Measurements from ENCODE around the gene ATPAF1.
"Not testable (repeated sequence)": the region's sequence is repeated elsewhere in the genome, so short reads cannot be mapped to it uniquely, and the experiment has no call there.

ATPAF1 gene

DNA sequence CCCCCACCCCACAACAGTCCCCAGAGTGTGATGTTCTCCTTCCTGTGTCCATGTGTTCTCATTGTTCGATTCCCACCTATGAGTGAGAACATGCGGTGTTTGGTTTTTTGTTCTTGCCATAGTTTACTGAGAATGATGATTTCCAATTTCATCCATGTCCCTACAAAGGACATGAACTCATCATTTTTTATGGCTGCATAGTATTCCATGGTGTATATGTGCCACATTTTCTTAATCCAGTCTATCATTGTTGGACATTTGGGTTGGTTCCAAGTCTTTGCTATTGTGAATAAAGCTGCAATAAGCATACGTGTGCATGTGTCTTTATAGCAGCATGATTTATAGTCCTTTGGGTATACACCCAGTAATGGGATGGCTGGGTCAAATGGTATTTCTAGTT, 17.0 kb downstream of the ATPAF1 start:
- in situ Hi-C loops (cut with MboI; ENCODE audit: low sequenced_read_pairs), result not testable (repeated sequence)

DNA sequence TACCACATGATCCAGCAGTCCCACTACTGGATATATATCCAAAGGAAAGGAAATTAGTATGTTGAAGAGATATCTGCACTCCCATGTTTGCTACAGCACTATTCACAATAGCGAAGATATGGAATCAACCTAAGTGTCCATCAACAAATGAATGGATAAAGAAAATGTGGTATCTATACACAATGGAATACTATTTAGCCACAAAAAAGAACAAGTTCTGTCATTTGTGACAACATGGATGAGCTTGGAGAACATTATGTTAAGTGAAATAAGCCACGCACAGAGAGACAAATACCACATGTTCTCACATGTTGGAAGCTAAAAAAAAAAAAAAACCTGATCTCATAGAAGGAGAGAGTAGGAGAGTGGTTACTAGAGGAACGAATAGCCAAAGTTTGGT, 17.7 kb downstream of the ATPAF1 start:
- in situ Hi-C loops (cut with MboI; ENCODE audit: low sequenced_read_pairs), result no loop called here

GRCh38 chr1:46649764-46650163, 18.4 kb downstream of the ATPAF1 start:
- in situ Hi-C loops (cut with MboI; ENCODE audit: low sequenced_read_pairs), result no loop called here

GRCh38 chr1:46647611-46648010, 20.6 kb downstream of the ATPAF1 start:
- in situ Hi-C loops (cut with MboI; ENCODE audit: low sequenced_read_pairs), result no loop called here

GRCh38 chr1:46646844-46647243, 21.3 kb downstream of the ATPAF1 start:
- in situ Hi-C loops (cut with MboI; ENCODE audit: low sequenced_read_pairs), result no loop called here

- in situ Hi-C loops (cut with MboI; ENCODE audit: low sequenced_read_pairs), result no loop called here
Observed at GRCh38 chr1:46646331-46646730, 21.8 kb downstream of the ATPAF1 start.

DNA sequence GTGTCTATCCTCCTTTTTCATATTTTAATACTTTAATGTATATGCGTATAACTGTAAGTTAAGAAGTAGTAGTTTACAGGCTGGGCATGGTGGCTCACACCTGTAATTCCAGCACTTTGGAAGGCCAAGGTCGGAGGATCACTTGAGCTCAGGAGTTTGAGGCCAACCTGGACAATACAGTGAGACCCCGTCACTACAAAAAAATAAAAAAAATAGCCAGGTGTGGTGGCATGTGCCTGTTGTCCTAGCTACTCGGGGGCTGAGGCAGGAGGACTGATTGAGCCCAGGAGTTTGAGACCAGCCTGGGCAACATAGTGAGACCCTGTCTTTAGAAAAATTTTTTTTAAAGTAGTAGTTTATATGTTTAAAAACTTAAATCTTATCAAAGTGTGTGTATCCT, 22.3 kb downstream of the ATPAF1 start:
- in situ Hi-C loops (cut with MboI; ENCODE audit: low sequenced_read_pairs), result no loop called here

DNA sequence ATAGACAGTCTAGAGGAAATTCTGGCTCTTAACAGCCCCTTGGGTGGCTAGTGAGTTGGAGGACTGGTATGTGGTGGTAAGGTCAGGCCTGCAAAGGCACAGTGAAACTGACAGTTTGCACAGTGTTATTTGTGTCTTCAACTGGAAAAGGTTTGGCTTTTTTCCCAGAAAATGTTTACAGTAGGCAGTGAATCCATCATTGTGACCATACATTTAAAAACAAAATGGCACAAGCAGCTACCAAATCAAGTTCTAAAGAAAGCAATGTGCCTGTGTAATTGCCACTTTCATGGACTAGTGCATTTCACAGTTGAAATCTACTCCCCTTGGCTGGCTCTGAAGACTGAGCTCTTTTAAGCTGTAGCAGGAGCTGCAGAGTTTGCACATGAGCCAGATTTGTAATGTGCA, 24.8 kb downstream of the ATPAF1 start:
- in situ Hi-C loops (cut with MboI; ENCODE audit: low sequenced_read_pairs), result no loop called here

- in situ Hi-C loops (cut with MboI; ENCODE audit: low sequenced_read_pairs), result no loop called here
Observed at GRCh38 chr1:46642115-46642680, 26.0 kb downstream of the ATPAF1 start.

GRCh38 chr1:46639547-46639946, 28.6 kb downstream of the ATPAF1 start:
- in situ Hi-C loops (cut with MboI; ENCODE audit: low sequenced_read_pairs), result no loop called here

- in situ Hi-C loops (cut with MboI; ENCODE audit: low sequenced_read_pairs), result no loop called here
Observed at GRCh38 chr1:46638921-46639320, 29.2 kb downstream of the ATPAF1 start.

- in situ Hi-C loops (cut with MboI; ENCODE audit: low sequenced_read_pairs), result no loop called here
Observed at GRCh38 chr1:46637444-46638083, 30.6 kb downstream of the ATPAF1 start.

DNA sequence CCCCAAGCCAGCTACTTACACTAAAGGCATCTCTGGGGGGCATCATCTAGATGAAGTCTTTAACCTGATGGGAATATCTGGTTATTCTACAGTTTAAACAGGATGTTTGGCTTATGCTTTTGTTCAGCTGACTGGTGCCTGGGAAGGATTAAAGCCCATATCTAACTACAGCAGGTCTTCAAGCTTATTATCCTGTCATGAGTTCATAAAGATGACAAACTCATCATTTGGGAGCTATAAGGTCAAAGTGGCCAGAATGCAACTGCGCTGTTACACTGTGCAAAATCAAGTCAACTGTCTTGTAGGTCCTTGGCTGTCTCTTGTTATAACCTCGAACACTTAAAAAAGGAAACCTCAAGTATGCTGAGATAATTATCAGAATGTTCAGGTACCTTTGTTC, 33.0 kb downstream of the ATPAF1 start:
- in situ Hi-C loops (cut with MboI; ENCODE audit: low sequenced_read_pairs), result no loop called here

GRCh38 chr1:46630719-46631118, 37.4 kb downstream of the ATPAF1 start:
- in situ Hi-C loops (cut with MboI; ENCODE audit: low sequenced_read_pairs), result no loop called here

GRCh38 chr1:46623743-46624644, 44.2 kb downstream of the ATPAF1 start:
- in situ Hi-C loops (cut with MboI; ENCODE audit: low sequenced_read_pairs), result no loop called here

GRCh38 chr1:46622344-46622743, 45.8 kb downstream of the ATPAF1 start:
- in situ Hi-C loops (cut with MboI; ENCODE audit: low sequenced_read_pairs), result no loop called here

- in situ Hi-C loops (cut with MboI; ENCODE audit: low sequenced_read_pairs), result no loop called here
Observed at GRCh38 chr1:46621930-46622329, 46.2 kb downstream of the ATPAF1 start.

GRCh38 chr1:46619656-46620258, 48.4 kb downstream of the ATPAF1 start:
- in situ Hi-C loops (cut with MboI; ENCODE audit: low sequenced_read_pairs), result no loop called here

GRCh38 chr1:46618754-46619415, 49.3 kb downstream of the ATPAF1 start:
- in situ Hi-C loops (cut with MboI; ENCODE audit: low sequenced_read_pairs), result no loop called here

GRCh38 chr1:46617833-46618232, 50.3 kb downstream of the ATPAF1 start:
- in situ Hi-C loops (cut with MboI; ENCODE audit: low sequenced_read_pairs), result no loop called here

Measured in HL-60/S4 treated with phorbol 12-myristate 13-acetate at 8.2 ng/mL for 4 days and 3 days (cell line).